Bronchial epithelial cell (primary cell): ENCODE results near the gene GABRD. TPM values are rescaled to one million over a fixed set of nuclear protein-coding genes. Genes with fewer than 3 reads are reported as not detected.

ENCODE experiments used
- DNase-seq: peaks from one replicate; pipeline ENCODE4 v3.0.0-alpha.2; 2010; ENCODE audit warnings: low read depth
- FAIRE-seq: peaks from 2 replicates; lab custom pipeline; 2011; peaks lifted over from hg19 to GRCh38; lab: Jason Lieb, UNC
- H3K27me3 ChIP-seq: 2 replicates; pipeline ENCODE4 v1.5.1; 2011; ENCODE audit warnings: low read length; ENCODE audit not compliant: control insufficient read depth, insufficient read depth
- H3K36me3 ChIP-seq: 2 replicates; pipeline ENCODE4 v1.5.1; 2011; ENCODE audit warnings: low read length; ENCODE audit not compliant: control insufficient read depth, insufficient read depth
- H3K4me3 ChIP-seq: 2 replicates; pipeline ENCODE4 v1.5.1; 2011; ENCODE audit warnings: mild to moderate bottlenecking, low read depth, low read length, control low read depth
- total RNA-seq: library from RNA; depleted of rRNA; stranded (reverse); fragments of >200 nt; gene quantifications from 2 replicates; pipeline ENCODE4 v1.2.1, GENCODE V29; 2014
- TF ChIP-seq, protein P1 (sequence below): IDR thresholded peaks from 2 replicates; pipeline ENCODE4 v1.5.1; 2011; ENCODE audit warnings: mild to moderate bottlenecking, moderate library complexity, low read length, control low read depth, inconsistent platforms; ENCODE audit not compliant: insufficient read depth, severe bottlenecking

GABRD gene
- total RNA-seq, 1 donor from 2014 or later = not detected

DNA sequence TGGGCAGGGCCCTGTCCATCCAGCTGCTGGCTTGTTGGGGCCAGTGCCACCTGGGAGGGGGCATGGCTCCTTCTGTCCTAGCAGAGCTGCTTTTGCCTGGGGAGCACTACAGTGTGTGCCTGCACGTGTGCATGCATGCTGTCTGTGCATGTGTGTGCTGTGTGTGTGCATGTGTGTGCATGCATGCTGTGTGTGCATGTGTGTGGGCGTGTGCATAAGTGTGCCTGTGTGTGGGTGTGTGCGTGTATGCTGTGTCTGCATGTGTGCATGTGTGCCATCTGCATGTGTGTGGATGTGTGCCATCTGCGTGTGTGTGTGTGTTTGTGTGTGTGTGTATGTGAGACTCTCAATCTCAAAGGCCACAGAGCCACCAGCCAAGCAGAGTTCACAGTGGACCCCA lies 22.7 kb downstream of the GABRD start:
- H3K27me3 ChIP-seq = no peaks in the 10 kb centered on the region
- TF ChIP-seq, protein P1, sequence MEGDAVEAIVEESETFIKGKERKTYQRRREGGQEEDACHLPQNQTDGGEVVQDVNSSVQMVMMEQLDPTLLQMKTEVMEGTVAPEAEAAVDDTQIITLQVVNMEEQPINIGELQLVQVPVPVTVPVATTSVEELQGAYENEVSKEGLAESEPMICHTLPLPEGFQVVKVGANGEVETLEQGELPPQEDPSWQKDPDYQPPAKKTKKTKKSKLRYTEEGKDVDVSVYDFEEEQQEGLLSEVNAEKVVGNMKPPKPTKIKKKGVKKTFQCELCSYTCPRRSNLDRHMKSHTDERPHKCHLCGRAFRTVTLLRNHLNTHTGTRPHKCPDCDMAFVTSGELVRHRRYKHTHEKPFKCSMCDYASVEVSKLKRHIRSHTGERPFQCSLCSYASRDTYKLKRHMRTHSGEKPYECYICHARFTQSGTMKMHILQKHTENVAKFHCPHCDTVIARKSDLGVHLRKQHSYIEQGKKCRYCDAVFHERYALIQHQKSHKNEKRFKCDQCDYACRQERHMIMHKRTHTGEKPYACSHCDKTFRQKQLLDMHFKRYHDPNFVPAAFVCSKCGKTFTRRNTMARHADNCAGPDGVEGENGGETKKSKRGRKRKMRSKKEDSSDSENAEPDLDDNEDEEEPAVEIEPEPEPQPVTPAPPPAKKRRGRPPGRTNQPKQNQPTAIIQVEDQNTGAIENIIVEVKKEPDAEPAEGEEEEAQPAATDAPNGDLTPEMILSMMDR = no peak
- no peaks in the 10 kb centered on the region for H3K36me3 ChIP-seq
- FAIRE-seq (peak; percentile 92), DNase-seq (no peak)
- no peak overlapping the region for H3K4me3 ChIP-seq

DNA sequence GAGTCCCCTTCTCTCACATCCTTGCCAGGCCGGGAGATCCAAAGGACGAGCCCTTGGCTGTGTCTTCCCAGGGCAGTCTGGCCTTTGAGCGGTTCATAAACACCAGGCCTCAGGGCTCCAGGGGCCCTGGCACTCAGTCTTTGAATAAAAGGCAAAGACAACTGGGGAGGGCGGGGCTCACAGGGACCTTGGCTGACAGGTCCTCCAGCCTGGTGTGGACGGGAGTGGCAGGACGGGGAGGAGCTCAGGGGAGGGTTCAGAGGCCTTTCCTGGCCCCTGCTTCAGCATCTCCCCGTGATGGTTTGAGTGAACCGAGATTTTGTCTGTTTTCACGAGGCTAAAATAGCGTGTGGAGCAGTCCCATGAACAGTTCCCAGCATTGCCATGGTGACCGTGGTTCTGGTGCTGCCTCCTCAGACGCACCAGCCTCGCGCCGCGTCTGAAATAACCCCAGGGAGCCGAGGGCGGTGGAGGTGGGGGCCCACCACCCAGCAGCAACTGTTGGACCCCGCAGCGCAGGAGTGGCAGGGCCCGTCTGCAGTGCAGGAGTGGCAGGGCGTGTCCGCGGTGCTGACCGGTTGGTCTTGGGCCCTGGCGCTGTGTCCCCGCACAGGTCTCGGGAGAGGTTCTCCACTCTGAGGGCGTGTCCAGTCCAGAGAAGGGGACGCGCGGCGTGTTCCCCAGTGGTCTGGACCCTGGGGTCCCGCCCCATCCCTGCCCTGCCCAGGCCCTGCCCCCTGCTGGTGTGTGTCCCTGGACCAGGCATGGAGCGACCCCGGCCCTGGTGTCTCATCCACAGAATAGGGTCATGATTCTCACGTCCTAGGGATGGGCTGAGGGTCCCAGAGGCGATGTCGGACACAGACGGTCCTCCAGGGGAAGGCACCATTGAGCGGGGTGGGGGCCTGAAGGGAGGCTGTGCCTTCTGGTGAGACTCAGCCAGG lies 24.0 kb downstream of the GABRD start:
- no peaks in the 10 kb centered on the region for H3K36me3 ChIP-seq
- no peak overlapping the region for H3K4me3 ChIP-seq
- no peak for FAIRE-seq
- H3K27me3 ChIP-seq = no peaks in the 10 kb centered on the region
- DNase-seq = no peak
- TF ChIP-seq, protein P1 = no peak

DNA sequence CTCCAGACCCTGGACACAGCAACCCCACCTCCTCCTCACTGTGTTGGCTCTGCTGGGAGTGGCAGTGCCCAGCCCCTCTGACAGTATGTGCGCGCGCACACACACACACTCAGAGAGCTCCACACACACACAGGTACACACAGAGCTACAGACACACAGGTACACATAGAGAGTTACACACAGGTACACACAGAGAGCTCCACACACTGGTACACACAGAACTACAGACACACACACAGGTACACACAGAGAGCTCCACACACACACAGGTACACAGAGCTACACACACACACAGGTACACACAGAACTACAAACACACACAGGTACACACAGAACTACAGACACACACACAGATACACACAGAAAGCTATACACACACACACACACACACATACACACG lies 24.7 kb downstream of the GABRD start:
- TF ChIP-seq, protein P1 = no peak
- FAIRE-seq = peak; percentile 76
- H3K4me3 ChIP-seq = no peak overlapping the region
- no peak for DNase-seq
- no peaks in the 10 kb centered on the region for H3K36me3 ChIP-seq
- no peaks in the 10 kb centered on the region for H3K27me3 ChIP-seq

DNA sequence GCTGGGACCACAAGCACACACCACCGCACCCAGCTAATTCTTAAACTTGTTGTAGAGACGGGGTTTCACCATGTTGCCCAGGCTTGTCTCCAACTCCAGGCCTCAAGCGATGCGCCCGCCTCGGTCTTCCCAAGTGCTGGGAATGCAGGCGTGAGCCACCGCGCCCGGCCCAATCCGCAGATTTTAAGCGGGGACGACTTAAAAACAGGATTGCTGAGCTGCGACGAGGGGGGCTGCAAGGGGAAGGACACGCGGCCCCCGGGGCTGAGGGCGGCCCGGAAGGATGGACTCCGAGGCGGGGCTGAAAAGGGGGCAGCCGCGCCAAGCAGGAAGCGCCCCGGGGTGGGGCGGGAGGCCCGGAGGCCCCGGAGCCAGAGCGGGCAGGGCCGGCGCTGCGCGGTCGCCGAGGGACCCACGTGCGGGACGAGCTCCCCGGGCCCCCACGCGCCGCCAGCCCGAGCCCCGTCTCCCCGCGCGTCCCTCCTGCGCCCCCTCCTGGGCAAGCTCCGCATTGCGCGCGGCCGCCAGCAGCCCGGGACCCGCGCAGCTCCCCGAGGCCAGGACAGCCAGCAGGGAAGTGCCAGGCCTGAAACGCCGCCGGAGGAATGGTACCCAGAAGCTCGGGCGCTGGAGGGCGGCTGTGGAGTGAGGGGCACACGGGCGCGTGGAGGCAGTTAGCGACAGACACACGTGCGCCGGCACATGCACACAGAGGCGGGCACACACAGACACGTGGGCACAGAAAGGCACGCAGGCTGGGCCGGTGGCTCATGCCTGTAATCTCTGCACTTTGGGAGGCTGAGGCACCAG lies 25.6 kb downstream of the GABRD start:
- peak; percentile 12 for DNase-seq
- TF ChIP-seq, protein P1 = peak; percentile 66

DNA sequence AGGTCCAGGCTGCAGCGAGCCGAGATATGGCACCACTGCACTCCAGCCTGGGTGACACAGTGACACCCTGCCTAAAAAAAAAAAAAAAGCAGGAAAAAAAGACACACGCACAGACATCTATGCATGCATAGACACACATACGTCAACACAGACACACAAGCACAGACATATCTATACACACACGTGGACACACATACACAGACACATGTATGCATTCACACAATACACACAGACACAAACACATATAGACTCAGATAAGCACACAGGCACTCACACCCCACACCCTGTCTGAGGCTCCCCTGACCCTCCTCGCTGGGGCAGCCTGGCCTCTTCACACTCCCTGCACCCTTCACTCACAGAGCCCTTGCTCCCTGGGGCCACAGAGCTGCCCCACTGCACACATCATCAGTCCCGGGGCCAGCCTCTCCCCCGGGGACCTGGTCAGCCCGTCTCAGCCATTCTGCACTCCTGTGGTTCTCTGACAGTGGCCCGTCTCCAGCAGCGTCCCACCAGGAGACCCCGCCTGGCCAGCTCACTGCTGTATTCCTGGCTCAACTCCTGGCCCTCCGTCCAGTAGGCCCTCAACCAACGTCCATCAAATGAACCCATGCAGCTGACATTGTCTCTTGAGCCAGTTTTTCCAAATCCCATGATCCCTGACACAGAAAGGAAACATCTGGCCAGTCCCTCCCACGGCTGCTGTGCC lies 26.5 kb downstream of the GABRD start:
- TF ChIP-seq, protein P1 = no peak
- no peaks in the 10 kb centered on the region for H3K27me3 ChIP-seq
- no peaks in the 10 kb centered on the region for H3K36me3 ChIP-seq
- no peak overlapping the region for H3K4me3 ChIP-seq
- DNase-seq (no peak), FAIRE-seq (peak; percentile 47)

More for the DNA sequence above, 25.6 kb downstream of the GABRD start:
- no peak for FAIRE-seq
- Histone ChIP-seq H3K27me3 (no peaks in the 10 kb centered on the region), H3K36me3 (no peaks in the 10 kb centered on the region), H3K4me3 (peak overlapping the region; percentile 32)
